ENCODE results near the gene TPPP2. TPM values are rescaled to one million over a fixed set of nuclear protein-coding genes. Genes with fewer than 3 reads are reported as not detected.

The TPPP2 gene
- total and polyA plus RNA-seq, 2 donors (not counting 1 experiment from before 2014, with no cell fraction given) = not detected

- ATAC-seq (ENCODE audit: low read depth) (no peak), DNase-seq (no peak)
- no peak overlapping the region for H3K4me2 ChIP-seq (replicated peaks; ENCODE audit: low read depth, low read length, poor library complexity, severe bottlenecking)
- H3K36me3 ChIP-seq (replicated peaks in 1 of 2; ENCODE audit: control extremely low read depth in 1 of 2, control insufficient read depth in 1 of 2, extremely low read depth in 1 of 2, insufficient read depth in 2 of 2, low read length in 1 of 2) = no peaks in the 10 kb centered on the region
- intact Hi-C loops (cut with micrococcal nuclease) = no loop called here
- no peak overlapping the region for H2AFZ ChIP-seq (ENCODE audit: insufficient read depth, low read depth, low read length, poor library complexity, severe bottlenecking)
- no peak overlapping the region for H3K4me3 ChIP-seq (ENCODE audit: control extremely low read depth in 1 of 5, extremely low read depth in 1 of 5, insufficient read depth in 1 of 5, low read depth in 2 of 5, low read length in 4 of 5)
- peaks cover 0 to 2% (median 0%) of the 10 kb centered on the region in 3 donors for H3K9me3 ChIP-seq (ENCODE audit: control extremely low read depth in 1 of 3, control insufficient read depth in 2 of 3, insufficient read depth in 1 of 3, low read length in 2 of 3)
- H3K9ac ChIP-seq (ENCODE audit: low read length) = no peak overlapping the region
- H3K27ac Mint-ChIP-seq = no peak overlapping the region
- TF ChIP-seq CTCF (IDR thresholded peaks at IDR 0.05) = no peak
- no peak for TF ChIP-seq EZH2 (IDR thresholded peaks at IDR 0.05; ENCODE audit: borderline replicate concordance, insufficient read depth, low read depth, low read length, poor library complexity, severe bottlenecking)
- ChIA-PET CTCF (interaction anchor here (2.4 to 6.2 kb wide), 2 partner anchors 17 to 31 kb away, joined by 10 to 133 read pairs; no protein-coding TSS in a partner anchor), POLR2A (no interaction called here)
- peaks cover 12% of the 10 kb centered on the region for H3K27me3 Mint-ChIP-seq
- no peaks in the 10 kb centered on the region for H3K9me3 Mint-ChIP-seq (ENCODE audit: insufficient read depth)
- peaks cover 23% of the 10 kb centered on the region for H3K4me1 Mint-ChIP-seq
- H4K20me1 ChIP-seq (ENCODE audit: control insufficient read depth, insufficient read depth, low read length, poor library complexity, severe bottlenecking) = no peaks in the 10 kb centered on the region
- H3K4me1 ChIP-seq (ENCODE audit: control insufficient read depth in 2 of 2, insufficient read depth in 2 of 2, low read length in 2 of 2) = peaks cover 14 to 16% of the 10 kb centered on the region in 2 donors
- no peak overlapping the region for H3K27ac ChIP-seq (ENCODE audit: low read length in 2 of 2)
- H3K4me3 Mint-ChIP-seq = no peak overlapping the region
- no peaks in the 10 kb centered on the region for H3K79me2 ChIP-seq (ENCODE audit: control insufficient read depth, insufficient read depth, low read length)
- H3K27me3 ChIP-seq (replicated peaks in 1 of 4; ENCODE audit: control extremely low read depth in 1 of 4, control insufficient read depth in 3 of 4, insufficient read depth in 4 of 4, low read length in 3 of 4) = peaks cover 0 to 24% (median 3%) of the 10 kb centered on the region in 4 experiments
- 93% methylated on average over 9 of the region's 9 CpGs for WGBS (ENCODE audit: insufficient coverage)
These were observed 45.9 kb downstream of the TPPP2 start for GRCh38 chr14:21075719-21076437.

- DNase-seq (no peak), ATAC-seq (ENCODE audit: low read depth) (no peak)
- Histone ChIP-seq H3K36me3 (replicated peaks in 1 of 2; ENCODE audit: control extremely low read depth in 1 of 2, control insufficient read depth in 1 of 2, extremely low read depth in 1 of 2, insufficient read depth in 2 of 2, low read length in 1 of 2) (no peaks in the 10 kb centered on the region), H4K20me1 (ENCODE audit: control insufficient read depth, insufficient read depth, low read length, poor library complexity, severe bottlenecking) (no peaks in the 10 kb centered on the region), H3K9me3 (ENCODE audit: control extremely low read depth in 1 of 3, control insufficient read depth in 2 of 3, insufficient read depth in 1 of 3, low read length in 2 of 3) (peaks cover 0 to 3% (median 0%) of the 10 kb centered on the region in 3 donors), H3K4me3 (ENCODE audit: control extremely low read depth in 1 of 5, extremely low read depth in 1 of 5, insufficient read depth in 1 of 5, low read depth in 2 of 5, low read length in 4 of 5) (no peak overlapping the region), H3K4me1 (ENCODE audit: control insufficient read depth in 2 of 2, insufficient read depth in 2 of 2, low read length in 2 of 2) (peaks cover 0 to under 1% of the 10 kb centered on the region in 2 donors), H3K27ac (ENCODE audit: low read length in 2 of 2) (no peak overlapping the region), H3K9ac (ENCODE audit: low read length) (no peak overlapping the region), H3K27me3 (replicated peaks in 1 of 4; ENCODE audit: control extremely low read depth in 1 of 4, control insufficient read depth in 3 of 4, insufficient read depth in 4 of 4, low read length in 3 of 4) (peaks cover 0 to 13% (median 0%) of the 10 kb centered on the region in 4 experiments), H3K79me2 (ENCODE audit: control insufficient read depth, insufficient read depth, low read length) (no peaks in the 10 kb centered on the region), H3K4me2 (replicated peaks; ENCODE audit: low read depth, low read length, poor library complexity, severe bottlenecking) (no peak overlapping the region), H2AFZ (ENCODE audit: insufficient read depth, low read depth, low read length, poor library complexity, severe bottlenecking) (no peak overlapping the region)
- Mint-ChIP-seq H3K27ac (no peak overlapping the region), H3K4me1 (peaks cover 5% of the 10 kb centered on the region), H3K4me3 (no peak overlapping the region), H3K9me3 (ENCODE audit: insufficient read depth) (no peaks in the 10 kb centered on the region), H3K27me3 (peaks cover 12% of the 10 kb centered on the region)
- ChIA-PET POLR2A (no interaction called here), CTCF (interaction anchor here (0.6 to 2.4 kb wide), 4 partner anchors 10 to 27 kb away, joined by 3 to 14 read pairs (median 7); no protein-coding TSS in a partner anchor)
- intact Hi-C loops (cut with micrococcal nuclease) = no loop called here
- TF ChIP-seq CTCF (IDR thresholded peaks at IDR 0.05) = no peak
- TF ChIP-seq EZH2 (IDR thresholded peaks at IDR 0.05; ENCODE audit: borderline replicate concordance, insufficient read depth, low read depth, low read length, poor library complexity, severe bottlenecking) = no peak
- no CpG with 5 or more reads among the region's 2 CpGs for WGBS (ENCODE audit: insufficient coverage)
These were observed 47.7 kb downstream of the TPPP2 start for GRCh38 chr14:21077672-21078071.

All from B cell (primary cell).